Spleen (tissue), 7 donors: ENCODE data around the gene XRCC3.

Experiments
- POLR2A ChIP-seq, 3 donors: fragments of 450-650 bp; IDR thresholded peaks; one replicate each; pipeline ENCODE4 v1.5.1; 2017; ENCODE audit warnings: antibody characterized with exemption in 3 of 3, mild to moderate bottlenecking in 1 of 3
- TF ChIP-seq, protein P1 (sequence below), 11 experiments: fragments of 200-600 bp in 7 of 11; fragments of 450-650 bp in 4 of 11; sonication (generic) in 4 of 11; IDR thresholded peaks in 8 of 11; conservative IDR thresholded peaks in 3 of 11; 1 replicate in 7 of 11; 2 replicates in 4 of 11; pipeline versions ENCODE4 v1.4.0 to v1.8.0; 2016 to 2021; ENCODE audit warnings: antibody characterized with exemption in 11 of 11, inconsistent platforms in 4 of 11, mild to moderate bottlenecking in 1 of 11
- donor health status: DM: no; HTN: no; CAD: no; lungs with moderate emphysema.
- donor health status: DM: no; HTN: no; CAD: no.
- donor health status: DM: no; HTN: no; CAD: no.

DNA sequence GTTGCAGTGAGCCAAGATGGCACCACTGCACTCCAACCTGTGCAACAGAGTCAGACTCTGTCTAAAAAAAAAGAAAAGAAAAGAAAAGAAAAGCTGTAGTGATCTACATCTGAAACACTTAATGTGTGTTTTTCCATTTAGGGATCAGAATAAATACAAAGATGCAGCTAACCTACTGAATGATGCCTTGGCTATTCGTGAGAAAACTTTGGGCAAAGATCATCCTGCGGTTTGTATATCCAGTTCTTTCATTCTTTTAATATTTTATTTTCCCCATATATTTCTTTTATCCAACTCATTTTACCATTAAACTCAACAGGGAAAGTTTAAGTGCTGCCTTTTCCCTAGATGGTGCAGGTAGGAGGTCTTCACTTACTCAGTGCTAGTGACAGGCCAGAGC is 45.9 kb downstream of the XRCC3 start:
- no peak for TF ChIP-seq POLR2A (IDR thresholded peaks at IDR 0.05)
- TF ChIP-seq, protein P1, sequence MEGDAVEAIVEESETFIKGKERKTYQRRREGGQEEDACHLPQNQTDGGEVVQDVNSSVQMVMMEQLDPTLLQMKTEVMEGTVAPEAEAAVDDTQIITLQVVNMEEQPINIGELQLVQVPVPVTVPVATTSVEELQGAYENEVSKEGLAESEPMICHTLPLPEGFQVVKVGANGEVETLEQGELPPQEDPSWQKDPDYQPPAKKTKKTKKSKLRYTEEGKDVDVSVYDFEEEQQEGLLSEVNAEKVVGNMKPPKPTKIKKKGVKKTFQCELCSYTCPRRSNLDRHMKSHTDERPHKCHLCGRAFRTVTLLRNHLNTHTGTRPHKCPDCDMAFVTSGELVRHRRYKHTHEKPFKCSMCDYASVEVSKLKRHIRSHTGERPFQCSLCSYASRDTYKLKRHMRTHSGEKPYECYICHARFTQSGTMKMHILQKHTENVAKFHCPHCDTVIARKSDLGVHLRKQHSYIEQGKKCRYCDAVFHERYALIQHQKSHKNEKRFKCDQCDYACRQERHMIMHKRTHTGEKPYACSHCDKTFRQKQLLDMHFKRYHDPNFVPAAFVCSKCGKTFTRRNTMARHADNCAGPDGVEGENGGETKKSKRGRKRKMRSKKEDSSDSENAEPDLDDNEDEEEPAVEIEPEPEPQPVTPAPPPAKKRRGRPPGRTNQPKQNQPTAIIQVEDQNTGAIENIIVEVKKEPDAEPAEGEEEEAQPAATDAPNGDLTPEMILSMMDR (IDR thresholded peaks at IDR 0.05 in 8 of 11, conservative IDR thresholded peaks at IDR 0.05 in 3 of 11), result no peak
